GM18511 (cell line): Measurements from ENCODE around the gene C11orf24.

Experiments used
- ATAC-seq: cut with Tn5 transposase; IDR thresholded peaks from one replicate; pipeline ENCODE4 v1.9.1; 2021; ENCODE audit warnings: mild to moderate bottlenecking, moderate library complexity; ENCODE audit not compliant: unreplicated experiment

C11orf24 gene

DNA sequence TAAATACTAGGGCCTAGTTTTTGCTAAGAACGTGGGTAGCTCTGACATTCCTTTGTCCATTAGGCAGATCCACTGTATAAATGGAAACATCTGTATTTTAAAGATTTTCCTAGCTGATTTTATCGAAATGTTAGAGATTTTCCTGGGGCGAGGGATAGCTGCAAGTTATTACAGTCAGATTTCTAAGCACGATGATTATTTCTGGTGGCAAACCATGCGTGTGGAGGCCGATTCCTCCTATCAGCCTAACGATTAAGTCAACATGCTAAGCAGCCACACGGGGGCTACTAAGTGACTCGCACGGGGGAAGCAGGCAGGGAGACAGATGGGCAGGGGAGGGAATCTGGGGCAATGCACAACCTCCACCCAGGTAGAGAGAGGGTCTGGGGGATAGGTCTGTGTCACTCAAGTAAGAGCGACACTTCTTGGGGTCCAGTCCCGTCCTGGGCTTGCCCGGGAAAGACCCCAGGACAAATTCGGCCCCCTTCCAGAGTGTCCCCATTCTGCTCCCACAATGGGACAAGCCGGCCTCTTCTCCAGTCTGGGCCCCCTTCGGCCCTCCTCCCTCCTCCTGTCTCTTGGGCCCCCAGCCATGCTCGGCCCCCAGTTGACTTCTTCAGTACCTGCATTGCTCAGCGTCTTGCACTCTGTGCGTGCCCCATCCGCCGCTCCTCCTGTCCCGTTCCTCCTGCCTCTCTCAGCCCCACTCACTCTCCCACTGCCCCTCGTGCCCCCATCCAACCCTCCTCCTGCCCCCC is 571 bp downstream of the C11orf24 start:
- ATAC-seq, result peak; percentile 19

DNA sequence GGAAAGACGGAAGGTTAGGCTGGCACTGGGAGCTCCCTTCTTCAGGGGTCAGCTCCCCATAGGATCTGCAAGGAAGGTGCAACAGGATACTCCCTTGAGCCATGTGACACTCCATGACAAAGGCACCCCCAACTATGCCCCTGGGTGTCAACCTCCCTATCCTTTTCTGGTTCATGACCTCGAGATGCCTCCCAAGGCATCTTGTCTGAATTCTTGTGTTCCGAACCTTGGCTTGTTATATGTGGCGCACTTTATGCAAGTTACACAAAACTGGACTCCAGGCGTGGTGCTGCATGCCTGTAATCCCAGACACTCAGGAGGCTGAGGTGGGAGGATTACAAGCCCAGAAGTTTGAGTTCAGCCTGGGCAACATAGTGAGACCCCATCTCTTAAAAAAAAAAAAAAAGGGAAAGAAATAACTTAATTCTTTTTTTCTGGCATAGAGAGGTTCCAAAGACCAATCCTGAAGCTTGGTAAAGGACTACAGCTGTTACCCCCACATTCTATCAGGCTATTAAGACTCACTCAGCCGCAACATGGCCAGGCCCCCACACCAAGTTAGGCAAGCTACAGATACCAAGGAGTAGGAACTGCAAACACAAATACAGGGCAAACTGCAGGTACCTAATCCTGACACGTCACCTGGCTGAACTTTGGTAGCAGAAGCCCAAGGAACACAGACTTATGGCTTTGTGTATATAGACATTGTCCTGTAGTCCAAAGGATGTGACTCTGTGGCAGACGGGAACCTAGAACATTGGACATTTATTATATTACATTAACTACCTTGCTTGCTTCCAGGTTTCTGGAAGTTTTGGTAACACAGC is 1.4 kb downstream of the C11orf24 start:
- ATAC-seq, result no peak

DNA sequence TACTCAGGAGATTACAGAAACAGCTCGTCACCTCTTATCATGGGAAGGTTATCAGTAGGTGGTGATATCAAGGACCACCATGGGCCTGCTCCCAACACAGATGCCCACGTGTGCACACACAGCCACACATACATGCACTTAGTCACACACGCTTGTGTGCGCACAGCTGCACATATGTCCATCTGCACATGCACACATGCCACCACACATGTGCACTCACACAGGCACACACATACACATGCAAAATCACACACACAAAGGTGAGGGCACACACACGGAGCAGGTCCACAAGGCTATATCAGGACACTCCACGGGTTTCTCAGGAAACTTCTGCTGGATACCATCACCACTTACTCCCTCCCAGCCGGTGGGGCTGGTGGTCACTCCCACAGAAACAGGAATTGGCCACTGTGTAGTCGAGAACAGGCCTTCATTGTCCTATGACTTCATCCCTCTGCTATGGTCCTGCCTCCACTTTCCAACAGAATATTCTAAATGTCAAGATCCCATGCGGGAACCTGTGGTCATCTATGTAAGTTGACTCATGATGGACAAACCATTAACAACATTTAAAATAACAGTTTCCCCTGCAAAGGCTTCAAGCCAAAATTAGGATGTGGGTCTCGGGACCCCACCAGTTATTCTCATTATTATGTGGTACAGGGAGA is 2.2 kb downstream of the C11orf24 start:
- no peak for ATAC-seq

DNA sequence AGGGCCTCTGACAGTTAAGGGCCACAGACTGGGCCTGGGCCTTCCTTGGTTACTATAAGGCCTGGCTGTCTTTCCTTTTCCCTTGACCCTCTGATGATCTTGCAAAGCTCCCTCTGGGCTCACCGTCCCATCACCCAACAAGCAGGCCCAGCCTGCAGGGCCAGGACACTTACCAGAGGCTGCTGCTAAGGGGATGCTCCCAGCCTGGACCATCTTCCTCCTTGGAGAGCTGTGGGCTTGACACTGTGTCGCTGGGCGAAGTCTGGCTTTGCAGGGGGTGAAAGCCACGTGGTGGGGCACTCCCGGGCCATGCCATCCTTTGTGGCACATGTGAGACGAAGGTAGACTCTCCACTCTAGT is 3.9 kb downstream of the C11orf24 start:
- ATAC-seq, result no peak

DNA sequence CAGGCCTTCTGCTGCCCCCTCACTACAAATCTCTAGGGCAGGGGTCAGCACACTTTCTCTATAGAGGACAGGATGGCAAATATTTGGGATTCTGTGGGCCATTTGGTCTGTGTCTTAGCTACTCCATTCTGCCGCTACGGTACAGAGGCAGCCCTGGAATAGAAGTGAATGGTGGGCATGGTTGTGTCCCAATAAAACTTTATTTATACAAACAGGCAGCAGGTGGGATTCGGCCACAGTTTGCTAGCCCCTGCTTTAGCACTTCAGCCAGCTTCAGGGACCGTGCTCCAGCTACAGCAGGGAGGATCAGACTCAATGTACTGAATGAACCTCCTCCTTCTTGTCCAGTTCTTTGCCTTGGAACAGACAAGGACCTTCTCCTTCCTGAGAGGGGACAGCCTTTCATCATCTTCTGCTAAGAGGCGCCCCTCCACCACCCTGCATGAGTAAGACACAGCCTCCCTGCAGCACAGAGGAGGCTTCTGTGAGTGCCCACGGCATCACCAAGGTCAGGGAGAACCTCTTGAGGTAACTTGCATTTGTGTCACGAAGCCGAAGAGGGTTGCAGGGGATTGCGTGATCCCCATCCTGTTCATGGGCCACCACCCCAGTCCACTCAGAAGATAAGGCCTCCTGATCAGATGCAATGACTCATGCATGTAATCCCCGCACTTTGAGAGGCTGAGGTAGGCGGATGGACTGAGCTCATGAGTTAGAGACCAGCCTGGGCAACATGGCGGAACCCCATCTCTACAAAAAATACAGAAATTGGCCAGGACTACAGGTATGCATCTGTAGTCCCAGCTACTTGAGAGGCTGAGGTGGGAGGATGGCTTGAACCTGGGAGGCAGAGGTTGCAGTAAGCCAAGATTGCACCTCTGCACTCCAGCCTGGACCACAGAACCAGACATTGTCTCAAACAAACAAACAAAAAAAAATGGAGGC is 4.6 kb downstream of the C11orf24 start:
- no peak for ATAC-seq

DNA sequence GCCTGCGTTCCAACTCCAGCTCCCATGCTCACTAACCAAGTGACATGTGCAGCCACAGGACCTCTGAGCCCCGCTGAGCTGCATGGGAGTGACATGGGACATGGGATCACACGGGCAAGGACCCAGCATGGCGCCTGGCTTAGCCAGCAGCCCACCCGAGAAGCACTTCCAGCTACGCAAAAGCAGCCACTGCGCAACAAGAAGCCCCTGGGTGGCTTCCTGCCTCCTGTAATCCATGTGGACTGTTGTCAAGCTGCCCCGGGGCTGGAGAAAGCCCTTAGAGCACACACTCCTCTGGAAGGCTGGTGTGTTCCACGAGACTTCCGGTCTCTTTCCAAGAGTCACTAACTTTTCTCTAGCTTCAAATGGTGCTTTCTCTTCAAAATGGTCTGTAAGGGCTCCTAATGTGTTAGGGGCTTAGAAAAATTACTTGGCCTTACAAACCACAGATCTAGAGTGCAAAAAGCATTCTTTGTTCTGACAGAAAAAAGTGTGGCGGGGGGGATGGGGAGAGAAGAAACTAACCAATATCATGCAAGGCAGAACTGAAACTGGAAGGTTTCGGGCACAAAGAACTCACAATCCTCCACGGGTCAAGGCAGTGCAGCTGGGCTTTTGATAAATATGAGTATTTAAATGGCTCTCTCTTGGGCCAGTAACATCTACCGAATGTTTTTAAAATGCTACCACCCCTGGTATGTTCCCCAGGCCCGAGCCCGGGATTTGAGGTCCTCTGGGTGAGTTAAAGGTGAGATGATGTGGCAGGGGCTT is 5.5 kb downstream of the C11orf24 start:
- peak; percentile 76 for ATAC-seq

DNA sequence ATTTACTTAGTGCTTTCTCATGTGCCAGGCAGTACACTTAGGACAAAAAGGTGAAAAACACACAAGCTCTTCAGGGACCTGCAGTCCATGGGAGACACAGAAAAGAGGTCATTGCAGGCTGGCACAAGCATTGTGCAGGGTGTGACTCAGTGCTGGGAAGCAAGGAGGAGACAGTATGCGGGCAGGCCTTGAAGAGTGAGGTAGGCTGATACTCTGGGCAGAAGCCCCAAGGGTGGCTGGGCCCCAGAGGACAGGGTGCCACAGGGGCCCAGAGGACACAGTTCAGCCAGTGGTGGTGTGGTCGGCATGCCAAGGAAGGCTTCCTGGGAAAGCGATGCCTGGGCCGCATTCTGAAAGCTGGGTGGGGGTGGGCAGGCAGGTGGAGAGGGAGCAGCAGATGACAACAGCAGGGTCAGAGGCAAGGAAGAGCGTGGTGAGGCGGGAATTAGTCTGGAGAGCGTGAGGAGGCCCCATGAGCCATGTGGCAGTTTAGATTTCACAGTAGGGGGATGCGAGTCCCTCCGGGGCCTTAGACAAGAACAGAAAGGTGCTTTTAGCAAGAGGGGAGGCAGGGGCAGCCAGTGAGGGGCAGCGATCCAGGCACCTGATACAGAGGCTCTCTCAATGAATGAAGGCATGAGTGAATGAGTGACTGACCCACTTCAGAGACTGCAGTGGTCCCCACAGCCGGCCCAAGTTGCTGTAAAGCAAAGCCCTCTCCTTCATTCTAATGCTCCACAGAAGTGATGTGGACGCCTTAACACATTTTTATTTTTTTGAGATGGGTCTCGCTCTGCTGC is 6.8 kb downstream of the C11orf24 start:
- ATAC-seq, result no peak

DNA sequence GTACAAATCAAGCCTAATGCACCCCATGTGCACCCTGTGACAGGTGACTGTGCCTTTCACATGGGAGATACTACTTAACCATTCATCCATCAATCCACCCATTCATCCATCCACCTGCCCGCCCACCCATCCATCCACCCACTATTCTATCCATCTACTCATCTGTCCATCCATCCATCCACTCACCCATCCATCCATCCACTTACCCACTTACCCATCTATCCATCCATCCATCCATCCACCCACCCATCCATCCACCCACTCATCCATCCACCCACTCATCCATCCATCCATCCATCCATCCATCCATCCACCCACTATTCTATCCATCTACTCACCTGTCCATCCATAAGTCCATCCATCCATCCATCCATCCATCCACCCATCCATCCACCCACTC is 7.5 kb downstream of the C11orf24 start:
- ATAC-seq, result no peak

DNA sequence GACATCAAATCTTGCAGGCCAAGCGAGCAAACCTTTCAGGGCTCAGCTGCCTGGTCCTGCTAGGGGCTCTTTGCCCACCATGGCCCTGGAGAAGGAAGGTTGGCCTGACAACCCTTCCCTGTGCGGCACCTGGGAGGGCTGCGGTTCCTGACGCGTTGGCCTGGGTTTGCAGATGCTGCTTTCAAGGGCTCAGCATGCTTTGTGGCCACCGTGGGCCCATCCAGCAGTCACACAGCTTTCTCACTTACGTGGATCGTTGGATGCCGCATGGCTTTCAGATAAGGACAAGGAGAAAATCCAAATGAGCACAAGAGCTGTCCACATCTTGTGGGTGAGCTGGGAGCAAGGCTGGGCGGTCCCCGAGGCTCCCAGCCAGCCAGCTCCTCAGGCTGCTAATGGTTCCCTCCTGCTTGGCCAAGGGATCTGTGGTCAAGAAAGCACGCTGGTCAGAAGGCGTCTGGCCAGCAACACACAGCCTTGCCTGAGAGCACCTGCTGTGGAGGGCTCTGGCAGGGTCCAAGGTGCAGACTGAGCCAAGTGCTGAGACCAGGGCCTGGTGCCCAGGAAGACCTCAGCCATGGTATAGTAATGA is 8.2 kb downstream of the C11orf24 start:
- ATAC-seq, result no peak

DNA sequence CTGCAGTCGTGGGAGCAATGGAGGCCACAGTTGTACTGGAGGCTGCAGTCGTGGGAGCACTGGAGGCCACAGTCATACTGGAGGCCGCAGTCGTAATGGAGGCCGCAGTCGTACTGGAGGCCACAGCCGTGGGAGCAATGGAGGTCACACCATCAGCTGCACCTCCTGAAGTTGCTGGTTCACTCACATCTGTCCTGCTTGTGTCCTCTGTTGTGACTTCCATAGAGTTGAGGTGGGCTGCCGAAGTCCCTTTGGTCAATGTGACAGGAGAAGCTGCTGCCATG is 9.3 kb downstream of the C11orf24 start:
- ATAC-seq, result no peak

DNA sequence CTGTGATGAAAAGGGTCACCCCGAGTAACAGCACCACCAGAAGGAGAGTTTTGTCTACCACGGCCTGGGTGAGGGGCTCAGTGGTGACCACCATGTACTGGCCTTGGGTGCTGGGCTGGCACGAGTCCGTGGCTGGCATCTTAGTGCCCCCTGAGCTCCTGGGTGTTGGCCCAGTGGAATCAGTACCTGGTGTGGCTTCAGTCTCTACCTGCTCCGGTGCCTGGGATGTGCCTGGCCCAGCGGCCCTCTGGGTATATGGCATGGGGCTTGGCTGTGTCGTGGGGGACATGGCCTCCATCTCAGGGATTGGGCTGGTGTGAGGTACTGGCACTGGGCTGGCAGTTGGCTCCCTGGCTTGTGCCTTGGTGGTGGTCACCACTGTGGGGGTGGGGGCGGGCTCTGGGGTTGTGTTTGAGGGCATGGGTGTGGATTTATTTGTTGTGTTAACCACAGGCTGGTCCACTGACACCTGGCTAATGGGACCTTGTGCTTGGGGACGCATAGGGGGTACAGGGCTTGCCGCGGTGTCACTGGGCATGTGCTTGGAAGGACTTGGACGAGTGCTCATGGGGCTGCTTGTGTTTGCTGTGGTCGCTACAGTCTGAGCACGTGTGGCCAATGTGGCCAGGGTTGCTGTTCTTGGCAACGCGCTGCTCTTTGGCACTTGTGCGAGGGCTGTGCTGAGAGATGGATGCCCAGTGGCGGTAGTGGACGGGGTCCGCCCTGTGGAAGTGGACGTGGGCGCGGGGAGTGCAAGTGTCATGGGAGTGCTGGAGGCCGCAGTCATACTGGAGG is 9.8 kb downstream of the C11orf24 start:
- ATAC-seq, result no peak

DNA sequence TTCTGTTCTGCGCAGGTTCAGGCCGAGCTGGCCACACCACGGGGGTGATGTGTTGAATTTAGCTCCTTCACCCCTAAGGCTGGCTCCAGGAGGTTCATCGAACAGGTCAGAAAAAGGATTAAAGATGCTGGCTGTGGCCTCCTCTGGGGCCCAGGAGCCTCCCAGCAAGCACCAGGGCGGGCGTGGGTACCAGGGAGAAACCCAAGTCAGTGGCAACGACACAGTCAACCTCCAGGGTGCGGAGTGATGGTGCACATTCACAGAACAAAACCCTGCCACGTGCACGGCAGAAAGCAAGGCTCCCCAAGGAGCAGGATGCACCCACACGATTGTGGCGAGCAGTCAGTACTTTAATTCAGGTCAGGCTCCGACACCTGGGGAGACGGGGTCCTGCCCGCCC is 10.8 kb downstream of the C11orf24 start:
- no peak for ATAC-seq

DNA sequence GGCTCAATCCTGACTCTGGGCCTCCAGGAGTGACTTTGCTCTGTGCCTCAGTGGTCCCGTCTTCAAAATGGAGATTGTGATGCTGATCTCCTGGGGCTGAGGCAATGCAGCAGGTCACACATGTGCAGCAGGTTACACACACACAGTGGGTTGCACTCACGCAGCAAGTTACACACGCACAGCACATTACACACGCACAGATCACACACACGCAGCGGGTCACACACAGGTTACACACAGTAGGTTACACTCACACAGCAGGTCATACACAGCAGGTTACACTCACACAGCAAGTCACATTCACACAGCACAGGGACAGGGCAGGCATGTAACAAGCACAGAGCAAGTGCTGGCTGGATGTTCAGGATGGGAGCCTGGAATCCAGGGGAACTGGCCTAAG is 11.3 kb downstream of the C11orf24 start:
- ATAC-seq, result no peak

DNA sequence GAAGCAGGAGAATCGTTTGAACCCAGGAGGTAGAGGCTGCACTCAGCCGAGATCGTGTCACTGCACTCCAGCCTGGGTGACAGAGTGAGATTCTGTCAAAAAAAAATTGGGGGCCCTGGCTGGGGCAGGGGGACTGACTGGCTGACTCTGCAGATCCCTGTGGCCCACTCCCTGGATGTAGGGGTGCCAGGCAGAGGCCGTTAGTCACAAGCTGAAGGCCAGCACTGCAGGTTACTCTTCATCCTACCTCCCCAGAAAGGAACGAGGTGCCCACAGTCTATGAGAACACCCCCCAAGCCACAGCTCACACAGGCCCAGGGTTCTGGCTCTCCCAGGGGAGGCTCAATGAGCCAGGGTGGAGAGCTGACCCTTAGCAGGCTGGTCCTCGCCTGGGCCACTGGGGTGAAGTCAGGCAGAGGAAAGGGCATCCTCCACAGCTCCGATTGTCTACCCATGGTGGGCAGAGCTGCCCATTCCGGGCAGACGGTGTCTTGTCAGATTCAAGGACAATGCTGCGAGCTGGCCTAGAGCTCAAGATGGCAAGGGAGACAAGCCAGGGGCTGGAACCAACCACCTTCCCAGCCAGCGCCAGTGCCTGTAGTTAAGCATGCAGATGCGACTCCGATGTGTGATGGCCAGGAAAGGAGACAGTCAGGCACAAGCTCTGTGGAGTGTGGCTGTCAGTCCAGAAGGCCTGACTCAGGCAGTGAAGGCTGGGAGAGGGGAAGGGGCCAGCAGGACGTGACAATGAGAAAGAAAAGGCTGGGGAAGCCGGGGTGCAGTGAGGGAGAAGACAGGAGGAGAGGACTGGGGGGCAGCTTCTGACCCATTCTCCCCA is 12.4 kb downstream of the C11orf24 start:
- ATAC-seq, result no peak

DNA sequence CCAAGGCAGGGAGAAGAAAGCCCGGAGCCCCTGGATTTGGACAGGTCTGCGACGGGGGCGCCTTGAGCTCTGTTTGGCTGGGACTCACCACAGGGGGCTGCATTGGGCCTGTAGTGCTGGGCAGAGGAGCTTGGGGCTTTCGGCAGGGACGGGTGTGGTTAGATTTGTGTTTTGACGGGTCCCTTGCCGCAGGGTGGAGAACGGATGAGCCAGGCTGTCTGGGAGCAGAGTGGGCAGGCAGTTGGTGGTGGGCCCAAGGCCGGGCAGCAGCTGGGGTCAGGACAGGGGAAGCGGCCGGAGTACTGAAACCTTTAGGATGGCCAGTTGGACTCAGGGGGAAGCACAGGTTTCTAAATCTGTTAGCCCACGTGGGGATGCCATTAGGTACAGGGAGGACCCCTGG is 13.4 kb downstream of the C11orf24 start:
- ATAC-seq, result no peak

DNA sequence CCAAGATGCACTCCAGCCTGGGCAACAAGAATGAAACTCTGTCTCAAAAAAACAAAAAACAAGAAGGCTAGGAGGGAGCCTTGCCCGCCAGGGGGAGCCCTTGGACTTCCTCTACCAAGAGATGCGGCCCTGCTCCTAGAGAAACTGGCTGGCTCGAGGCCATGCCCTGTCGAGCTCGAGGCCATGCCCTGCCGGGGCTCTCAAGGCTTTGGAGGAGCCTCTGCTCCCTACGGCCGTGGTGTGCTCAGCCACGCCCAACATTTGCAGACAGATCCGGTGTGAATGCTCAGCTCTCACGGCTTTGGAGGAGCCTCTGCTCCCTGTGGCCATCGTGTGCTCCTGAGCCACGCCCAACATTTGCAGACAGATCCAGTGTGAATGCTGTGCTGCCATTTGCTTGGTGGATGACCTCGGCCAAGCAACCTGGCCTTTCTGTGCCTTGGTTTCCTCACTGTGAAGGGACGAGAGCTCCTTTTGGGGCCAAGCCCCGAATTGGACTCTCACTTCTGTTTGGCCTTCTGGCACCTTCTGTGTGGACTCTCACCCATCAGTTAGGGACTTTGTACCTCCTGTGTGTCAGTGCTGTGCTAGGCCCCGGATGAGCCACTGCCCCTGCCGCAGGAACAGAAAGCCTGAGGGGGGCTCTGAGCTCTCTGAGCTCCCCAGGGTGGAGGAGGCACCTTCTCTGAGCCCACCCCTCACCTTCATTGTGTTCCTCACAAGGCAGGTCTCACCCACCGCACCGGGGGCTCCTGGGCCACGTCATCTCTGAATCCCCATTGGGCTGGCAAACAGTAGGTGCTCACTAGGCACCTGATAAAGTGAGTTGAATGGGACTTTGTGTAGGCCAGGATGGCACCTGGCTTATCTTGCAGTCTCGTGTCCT is 14.1 kb downstream of the C11orf24 start:
- no peak for ATAC-seq
